Choroid plexus epithelial cell (primary cell): ENCODE data around the gene METRNL.

Experiments used
- DNase-seq: peaks from one replicate; pipeline ENCODE4 v3.0.0-alpha.2; 2010; ENCODE audit warnings: low read depth
- H3K4me3 ChIP-seq: 2 replicates; pipeline ENCODE4 v1.5.1; 2011; ENCODE audit warnings: low read depth, mild to moderate bottlenecking, control low read depth, low read length, moderate library complexity
- TF ChIP-seq, protein P1 (sequence below): conservative IDR thresholded peaks from 2 replicates; pipeline ENCODE4 v1.5.1; 2011; ENCODE audit warnings: low read depth, mild to moderate bottlenecking, control low read depth, inconsistent platforms, low read length, moderate library complexity

The METRNL gene

DNA sequence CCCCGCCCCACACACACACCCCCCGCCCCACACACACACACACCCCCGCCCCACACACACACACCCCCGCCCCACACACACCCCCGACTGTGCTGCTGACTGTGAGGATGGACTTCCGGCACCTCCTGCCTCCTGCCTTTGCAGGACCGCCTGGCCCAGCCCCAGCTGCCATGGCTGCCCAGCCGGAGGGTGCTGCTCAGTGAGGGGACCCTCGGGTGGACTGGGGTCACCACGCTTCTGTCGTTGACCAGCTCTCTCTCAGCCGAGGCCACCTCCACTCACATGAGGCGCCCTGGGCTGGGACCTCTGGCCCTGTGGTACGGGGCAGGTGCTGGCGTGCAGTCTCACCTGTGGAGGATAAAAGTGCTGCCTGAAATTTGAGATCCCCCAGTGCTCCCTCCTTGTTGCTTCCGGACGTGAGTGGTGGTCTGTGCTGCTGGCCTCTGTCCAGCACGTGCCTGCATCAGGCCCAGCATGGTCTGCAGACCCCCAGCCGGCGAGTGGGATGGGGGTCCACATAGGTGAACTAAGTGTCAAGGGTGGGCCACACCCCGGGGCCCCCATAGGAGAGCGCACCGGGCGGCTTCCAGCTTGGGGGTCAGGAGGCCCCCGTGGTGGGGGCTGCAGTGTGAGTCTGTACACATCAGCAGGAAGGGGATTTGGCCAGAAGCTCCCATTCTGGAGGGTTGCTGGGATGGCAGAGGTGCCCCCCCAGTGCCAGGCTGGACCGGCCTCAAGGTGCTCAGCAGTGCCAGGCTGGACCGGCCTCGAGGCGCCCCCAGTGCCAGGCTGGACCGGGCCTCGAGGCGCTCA, 11.2 kb downstream of the METRNL start:
- H3K4me3 ChIP-seq, result no peak overlapping the region
- TF ChIP-seq, protein P1, sequence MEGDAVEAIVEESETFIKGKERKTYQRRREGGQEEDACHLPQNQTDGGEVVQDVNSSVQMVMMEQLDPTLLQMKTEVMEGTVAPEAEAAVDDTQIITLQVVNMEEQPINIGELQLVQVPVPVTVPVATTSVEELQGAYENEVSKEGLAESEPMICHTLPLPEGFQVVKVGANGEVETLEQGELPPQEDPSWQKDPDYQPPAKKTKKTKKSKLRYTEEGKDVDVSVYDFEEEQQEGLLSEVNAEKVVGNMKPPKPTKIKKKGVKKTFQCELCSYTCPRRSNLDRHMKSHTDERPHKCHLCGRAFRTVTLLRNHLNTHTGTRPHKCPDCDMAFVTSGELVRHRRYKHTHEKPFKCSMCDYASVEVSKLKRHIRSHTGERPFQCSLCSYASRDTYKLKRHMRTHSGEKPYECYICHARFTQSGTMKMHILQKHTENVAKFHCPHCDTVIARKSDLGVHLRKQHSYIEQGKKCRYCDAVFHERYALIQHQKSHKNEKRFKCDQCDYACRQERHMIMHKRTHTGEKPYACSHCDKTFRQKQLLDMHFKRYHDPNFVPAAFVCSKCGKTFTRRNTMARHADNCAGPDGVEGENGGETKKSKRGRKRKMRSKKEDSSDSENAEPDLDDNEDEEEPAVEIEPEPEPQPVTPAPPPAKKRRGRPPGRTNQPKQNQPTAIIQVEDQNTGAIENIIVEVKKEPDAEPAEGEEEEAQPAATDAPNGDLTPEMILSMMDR, result no peak
- DNase-seq, result no peak

DNA sequence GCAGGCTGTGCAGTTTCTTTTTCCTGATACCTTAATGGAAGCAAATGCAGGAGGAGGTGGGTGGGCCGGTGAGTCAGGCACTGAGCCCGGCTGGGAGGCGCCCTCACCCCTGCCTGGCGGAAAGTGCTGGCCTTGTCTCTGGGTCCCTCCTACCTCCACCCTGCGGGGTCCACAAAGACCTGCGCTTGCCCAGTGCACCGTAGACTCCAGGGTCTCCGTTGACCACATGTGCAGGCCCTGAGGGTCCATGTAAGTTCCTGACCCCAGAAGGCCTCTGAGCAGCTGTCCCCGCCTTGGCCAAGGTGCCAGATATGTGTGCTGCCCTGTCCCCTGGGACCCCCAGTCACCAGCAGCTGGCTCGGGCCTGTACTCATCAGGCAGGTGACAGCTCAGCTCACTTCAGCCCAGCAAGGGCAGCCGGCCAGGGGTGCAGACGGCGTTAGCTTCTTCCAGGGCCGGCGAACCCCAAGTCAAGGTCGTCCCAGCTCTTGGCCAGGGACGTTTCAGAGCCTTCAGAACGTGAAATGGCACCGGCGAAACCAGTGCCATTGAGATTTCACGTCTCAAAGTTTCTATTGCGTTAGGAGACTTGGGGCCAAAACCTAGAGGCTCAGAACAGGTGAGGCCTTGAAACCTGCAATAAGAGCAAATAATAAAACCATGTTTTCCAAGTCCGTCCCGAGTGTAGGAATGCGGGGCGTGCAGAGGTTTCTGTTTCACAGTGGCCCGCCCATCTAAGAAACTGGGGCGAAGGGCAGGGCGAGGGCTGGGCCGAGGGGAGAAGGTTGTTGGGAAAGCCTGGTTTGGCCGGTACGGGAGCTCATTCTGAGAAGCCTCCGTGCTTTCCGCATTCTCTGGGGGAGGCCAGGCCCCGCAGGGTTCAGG, 12.1 kb downstream of the METRNL start:
- DNase-seq, result no peak
- H3K4me3 ChIP-seq, result no peak overlapping the region
- TF ChIP-seq, protein P1, result no peak

DNA sequence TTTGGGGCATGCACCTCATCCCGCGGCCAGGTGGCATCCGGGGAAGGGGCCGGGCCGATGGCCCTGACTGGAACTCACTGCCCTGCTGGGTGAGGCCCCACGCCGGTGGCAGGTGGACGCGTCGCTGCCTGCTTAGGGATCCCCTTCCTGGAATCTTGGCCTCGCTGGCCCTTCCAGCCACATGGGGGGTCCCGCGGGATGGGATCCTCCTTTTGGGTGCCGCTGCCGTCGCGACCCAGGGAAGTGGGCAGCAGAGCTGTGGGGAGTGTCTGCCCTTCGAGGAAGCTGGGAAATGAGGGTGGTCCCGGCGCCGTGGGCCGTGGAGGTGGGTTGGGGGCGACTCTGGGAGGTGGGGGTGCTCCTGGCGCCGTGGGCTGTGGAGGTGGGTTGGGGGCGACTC, 12.8 kb downstream of the METRNL start:
- no peak overlapping the region for H3K4me3 ChIP-seq
- no peak for DNase-seq
- TF ChIP-seq, protein P1, result no peak

DNA sequence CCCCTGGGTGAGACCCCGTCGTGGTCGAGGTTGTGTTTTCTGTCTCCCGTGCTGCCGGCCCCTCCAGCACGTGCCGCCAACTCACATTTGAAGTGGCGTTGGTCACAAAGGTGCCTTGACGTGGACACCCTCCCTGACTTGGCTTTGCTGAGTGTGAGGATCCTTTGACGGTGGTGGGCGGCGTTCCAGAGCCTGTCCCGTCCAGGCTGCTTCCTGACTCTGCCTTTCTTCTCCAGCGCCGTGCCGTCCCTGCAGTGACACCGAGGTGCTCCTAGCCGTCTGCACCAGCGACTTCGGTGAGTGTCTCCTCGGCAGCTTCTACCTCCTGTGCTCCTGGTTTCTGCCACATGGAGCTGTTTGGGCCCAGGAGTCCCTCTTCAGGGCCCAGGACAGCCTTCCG, 13.5 kb downstream of the METRNL start:
- TF ChIP-seq, protein P1, result no peak
- H3K4me3 ChIP-seq, result no peak overlapping the region
- DNase-seq, result no peak

DNA sequence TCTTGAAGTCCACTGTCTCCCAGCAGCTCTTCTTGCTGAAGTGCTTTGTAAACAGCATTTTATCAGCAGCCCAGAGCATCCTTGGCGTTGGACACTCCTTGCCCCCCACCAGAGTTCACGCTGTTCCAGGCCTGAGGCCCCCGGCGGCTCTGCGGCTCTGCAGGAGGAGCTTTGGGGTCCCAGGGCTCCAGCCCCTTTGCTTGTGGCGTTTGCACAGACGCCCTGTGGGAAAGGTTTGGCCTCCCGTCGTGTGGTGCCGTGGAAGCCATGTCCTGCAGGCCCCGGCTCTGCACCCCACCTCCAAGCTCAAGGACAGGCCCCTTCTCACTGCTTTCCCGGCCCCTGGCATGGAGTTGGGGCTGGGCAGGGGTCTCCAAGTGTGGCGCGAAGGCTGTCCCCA, 14.1 kb downstream of the METRNL start:
- TF ChIP-seq, protein P1, result no peak
- no peak overlapping the region for H3K4me3 ChIP-seq
- no peak for DNase-seq

DNA sequence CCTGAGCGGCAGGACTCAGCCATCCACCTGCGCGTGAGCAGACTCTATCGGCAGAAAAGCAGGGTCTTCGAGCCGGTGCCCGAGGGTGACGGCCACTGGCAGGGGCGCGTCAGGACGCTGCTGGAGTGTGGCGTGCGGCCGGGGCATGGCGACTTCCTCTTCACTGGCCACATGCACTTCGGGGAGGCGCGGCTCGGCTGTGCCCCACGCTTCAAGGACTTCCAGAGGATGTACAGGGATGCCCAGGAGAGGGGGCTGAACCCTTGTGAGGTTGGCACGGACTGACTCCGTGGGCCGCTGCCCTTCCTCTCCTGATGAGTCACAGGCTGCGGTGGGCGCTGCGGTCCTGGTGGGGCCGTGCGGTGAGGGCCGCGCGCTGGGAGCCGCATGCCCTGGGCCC, 14.9 kb downstream of the METRNL start:
- TF ChIP-seq, protein P1, result no peak
- H3K4me3 ChIP-seq, result no peak overlapping the region
- DNase-seq, result no peak
